HG03565 (cell line): Measurements from ENCODE around the gene PACRG.
"Not testable (repeated sequence)": the region's sequence is repeated elsewhere in the genome, so short reads cannot be mapped to it uniquely, and the experiment has no call there.

ENCODE experiments used
- ATAC-seq: cut with Tn5 transposase; IDR thresholded peaks from one replicate; pipeline ENCODE4 v1.9.1; 2021; ENCODE audit warnings: mild to moderate bottlenecking, moderate library complexity; ENCODE audit not compliant: unreplicated experiment

Gene PACRG

DNA sequence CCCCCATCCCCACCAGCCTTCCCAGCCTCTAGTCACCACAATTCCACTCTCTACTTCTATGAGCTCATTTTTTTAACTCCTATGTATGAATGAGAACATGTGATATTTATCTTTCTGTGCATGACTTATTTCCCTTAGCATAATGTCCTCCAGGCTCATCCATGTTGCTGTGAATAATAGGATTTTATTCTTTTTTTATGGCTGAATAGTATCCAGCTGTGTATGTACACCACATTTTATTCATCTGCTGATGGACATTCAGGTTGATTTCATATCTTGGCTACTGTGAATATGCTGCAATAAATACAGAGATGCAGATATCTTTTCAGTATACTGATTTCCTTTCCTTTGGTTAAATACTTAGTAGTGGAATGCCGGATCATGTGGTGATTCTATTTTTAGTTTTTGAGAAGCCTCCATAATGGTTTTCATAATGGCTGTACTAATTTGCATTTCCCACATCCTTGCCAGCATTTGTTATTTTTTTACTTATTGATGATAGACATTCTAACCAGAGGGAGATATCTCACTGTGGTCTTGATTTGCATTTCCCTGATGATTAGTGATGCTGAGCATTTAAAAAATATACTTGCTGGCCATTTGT is 194.9 kb downstream of the PACRG start:
- ATAC-seq = no peak

DNA sequence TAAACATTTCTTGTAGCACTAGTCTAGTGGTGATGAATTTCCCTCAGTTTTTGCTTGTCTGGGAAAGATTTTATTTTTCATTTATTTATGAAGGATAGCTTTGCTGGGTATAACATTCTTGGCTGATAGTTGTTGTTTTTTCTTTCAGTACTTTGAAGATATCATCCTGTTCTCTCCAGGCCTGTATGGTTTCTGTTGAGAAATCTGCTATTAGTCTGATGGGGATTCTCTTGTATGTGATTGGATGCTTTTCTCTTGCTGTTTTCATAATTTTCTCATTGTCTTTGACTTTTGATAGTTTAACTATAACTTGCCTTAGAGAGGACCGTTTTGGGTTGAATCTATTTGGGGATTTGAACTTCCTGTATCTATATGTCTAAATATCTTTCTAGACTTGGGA is 207.1 kb downstream of the PACRG start:
- ATAC-seq = no peak

DNA sequence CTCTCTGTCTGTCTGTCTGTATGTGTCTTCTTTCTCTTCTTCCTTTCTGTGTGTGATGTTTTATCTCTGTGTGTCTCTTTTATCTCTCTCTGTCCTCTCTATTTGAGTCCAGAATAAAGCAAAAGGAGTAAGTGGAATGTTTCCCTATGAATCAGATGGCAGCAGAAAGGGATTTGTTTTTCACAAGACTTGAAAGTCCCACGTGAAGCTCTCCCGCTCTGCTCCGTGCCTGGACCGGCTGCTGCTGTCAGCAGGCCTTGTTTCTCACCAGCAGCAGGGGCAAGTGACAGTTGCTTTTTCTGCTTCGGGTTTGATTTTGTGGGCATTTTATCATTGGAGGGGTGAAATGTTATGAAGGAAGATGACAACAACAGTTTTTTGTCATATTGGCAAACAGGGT is 212.7 kb downstream of the PACRG start:
- ATAC-seq = no peak

DNA sequence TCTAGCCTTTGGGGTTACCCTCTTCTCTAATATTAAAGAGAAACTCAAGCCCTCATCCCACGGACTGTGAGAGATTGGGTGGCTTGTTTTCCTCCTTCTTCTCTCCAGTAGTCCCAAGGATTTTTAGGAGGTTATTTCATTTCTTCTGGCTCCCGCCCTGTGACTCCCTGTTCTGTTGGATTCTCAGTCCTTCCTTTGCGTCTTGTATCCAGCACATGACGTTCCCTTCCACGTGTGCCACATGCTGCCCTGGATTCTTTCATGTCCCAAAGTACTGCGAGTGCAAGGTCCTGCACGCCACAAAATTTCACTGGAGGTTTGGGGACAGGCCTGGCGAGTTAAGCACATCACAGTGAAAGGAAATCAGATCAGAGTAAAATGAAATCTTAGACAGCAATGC is 213.4 kb downstream of the PACRG start:
- ATAC-seq = no peak

DNA sequence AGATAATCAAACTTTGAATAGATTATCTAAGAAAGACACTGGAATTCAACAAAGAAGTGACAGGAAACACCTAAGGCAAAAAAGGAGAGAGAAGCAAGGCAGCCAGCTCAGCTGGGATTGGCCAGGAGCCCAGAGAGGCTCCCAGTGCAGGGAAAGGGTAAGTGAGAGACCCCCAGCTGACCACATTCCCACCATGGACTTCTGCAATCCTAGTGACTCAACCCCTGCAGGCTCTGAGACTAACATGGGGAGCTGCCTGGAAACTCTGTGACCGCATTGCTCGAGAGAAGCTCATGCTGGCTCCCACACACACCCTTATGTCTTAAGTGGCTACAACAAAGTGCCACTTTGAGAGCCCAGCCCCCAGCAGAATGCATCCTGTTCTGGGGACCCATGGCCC is 215.1 kb downstream of the PACRG start:
- ATAC-seq = no peak

DNA sequence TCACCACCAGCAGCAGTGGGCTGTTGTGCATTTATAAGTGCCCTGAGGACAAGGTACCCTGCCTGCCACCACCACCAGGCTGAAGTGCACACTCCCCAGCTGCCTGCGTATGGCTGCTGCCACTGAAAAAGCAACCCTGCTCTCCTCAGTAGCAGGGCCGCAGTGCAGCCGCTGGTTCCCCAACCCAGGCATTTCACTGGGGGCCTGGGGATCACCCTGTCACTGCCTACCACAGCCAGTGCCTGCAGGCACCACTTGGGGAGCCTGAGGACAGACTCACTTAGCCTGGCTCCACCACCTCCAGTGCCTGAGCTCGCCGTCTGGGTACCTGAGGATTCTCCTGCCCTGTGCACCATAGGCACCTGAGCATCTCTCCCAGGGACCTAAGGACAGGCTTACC is 215.6 kb downstream of the PACRG start:
- no peak for ATAC-seq

DNA sequence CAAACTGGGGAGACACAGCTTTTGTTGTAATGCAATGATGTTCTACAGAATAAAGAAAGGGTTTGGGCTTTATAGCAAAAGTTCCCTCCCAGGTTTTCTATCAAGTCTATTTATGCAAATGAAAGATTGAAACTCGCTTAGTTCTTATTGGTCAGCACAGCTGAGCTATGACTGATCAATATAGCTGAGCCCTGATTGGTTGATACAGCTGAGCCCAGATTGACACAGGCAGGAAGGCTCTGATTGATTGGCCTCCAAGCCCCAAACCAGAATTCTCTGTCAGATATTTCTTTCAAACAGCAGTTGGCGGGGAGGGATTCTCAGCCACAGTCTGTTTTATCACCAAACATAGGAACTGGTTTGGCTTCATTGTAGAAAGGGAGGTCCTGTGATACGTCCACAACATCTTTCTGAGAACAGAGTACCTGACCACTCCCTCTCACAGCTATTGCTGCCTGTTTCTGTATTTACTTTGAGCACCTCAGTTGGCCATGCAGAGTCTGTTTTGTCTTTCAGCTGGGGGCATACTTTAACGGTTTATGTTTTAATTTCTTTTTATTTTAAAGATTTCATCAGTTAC is 223.5 kb downstream of the PACRG start:
- no peak for ATAC-seq

DNA sequence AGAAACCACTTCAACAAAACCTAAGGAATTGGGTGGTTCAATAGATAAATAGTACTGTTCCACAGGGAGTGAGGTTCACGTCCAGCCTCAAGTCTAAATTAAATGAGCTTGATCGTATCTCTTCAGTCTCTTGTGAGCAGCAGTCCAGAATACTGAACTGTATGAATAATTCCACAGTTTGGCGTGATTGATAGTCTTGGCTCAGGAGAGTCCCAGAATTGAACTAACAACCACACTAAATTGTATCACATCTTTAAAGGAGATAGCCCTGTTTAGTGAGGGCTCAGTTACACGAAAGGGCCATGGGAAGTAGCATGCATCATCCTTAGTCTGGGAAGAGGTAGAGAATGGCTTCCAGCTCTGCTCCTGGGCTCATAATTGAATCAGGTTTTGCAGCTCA is 224.6 kb downstream of the PACRG start:
- ATAC-seq = no peak

DNA sequence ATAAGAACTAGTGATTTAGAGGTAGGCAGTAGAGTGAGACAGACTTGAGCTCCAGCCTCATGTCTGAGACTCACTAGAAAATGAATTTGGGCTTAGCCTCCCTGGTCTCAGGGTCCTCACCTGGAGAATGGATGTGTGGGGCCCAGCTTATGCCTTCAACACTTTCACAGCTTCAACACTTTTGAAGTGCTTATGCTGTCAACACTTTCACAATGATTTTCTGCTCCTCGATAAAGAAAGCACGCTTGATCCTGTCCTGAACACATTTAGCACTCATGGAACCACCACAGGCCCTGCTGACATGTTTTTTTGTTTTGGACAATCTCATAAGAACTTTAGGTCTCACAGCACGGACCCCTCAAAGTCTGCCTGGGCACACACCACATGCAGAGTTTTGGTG is 229.3 kb downstream of the PACRG start:
- ATAC-seq = no peak

DNA sequence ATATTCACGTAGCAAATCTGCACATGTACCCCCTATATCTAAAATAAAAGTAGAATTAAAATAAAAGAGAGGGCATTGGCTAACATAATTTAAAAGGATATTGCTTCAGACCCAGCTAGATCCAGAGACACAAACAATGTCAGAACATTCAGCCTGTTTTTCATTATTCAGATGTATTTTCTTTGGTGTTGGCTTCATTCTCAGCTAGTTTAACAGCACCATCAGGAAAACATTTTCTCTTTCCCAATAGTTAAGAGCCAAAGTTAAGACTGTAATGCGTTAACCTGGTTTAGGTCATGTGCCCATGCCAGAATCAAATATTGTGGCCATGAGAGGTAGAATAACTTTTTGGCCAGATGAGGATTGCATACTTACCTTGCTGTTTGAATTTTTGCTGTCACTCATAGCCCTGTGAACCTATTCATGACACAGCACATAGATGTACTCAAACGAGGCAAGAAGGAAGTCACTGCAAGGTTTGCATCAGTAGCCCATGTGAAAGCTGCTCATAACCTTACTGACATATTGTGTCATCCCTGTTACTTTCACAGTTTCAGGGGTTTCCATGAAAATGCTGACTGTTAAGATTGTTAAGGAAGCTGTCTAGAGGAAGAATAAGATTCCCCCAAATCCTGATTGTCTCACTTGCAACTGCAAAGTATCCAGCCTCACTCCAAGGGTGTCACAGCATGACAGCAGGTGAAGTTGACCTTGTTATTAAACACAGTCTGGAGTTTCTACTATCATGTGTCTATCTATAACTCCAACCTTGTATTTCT is 233.1 kb downstream of the PACRG start:
- ATAC-seq = no peak

DNA sequence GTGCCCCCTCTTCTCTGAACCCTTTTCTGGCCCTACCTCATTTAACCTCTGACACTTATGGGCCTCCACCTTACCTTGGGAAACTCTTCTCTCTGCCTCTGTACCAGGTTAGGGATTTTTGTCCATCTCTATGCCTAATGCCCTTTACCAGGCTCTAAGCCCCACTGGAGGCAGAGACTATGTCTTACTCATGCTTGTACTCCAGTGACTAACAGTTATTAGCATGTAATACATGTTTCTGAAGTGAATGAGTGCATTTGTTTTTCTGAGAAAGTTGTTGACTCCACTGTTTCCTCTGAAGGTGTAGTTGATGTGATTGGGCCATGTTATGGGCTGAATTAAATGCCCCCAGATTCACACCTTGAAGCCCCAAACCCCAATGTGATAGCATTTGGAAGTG is 234.3 kb downstream of the PACRG start:
- no peak for ATAC-seq

DNA sequence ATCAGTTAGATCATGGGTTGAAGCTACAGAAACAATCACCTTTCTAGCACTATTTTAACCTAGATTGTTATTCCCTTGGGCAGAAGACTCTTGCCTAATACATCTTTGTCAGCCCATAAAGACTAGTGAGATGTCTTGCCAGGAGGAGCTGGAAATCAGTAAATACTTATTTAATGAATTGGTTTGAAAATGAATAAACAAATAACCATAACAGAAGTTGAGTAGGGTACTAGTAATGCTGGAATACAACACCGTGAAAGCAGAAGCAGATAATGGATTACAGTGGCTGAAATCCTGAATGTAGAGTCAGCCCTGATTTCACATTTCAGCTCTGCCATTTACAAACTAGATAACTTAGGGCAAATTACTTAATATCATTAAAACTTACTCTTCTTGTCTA is 236.1 kb downstream of the PACRG start:
- ATAC-seq = no peak

DNA sequence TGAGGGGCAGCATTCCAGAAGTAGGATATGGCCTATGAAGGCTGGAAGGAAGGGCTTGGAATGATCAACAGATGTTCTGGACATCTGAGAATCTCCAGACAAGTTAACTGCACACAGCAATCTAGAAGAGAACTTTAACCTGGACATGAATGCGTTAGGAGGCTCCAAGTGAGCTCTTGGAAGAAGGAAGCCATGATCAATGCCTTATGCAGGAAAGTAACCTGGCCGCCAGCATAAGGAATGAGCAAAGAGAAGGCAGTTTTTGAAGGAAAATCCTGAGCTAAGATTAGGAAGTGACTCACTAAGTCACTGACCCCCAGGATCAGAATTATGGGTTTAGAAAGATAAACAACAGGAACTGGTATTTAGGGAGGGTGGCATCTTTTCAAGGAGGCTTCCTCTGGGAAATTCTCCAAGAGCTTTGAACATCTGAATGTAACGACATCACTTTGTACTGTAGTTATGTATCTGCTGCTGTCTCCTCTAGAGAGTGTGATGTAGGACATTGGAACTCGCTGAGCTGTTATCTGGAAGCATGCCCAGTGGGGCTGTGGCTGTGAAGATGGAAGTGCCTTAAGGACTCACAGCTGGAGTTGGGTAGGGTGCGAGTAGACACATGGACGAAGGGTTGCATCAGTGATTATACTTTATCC is 236.8 kb downstream of the PACRG start:
- no peak for ATAC-seq

DNA sequence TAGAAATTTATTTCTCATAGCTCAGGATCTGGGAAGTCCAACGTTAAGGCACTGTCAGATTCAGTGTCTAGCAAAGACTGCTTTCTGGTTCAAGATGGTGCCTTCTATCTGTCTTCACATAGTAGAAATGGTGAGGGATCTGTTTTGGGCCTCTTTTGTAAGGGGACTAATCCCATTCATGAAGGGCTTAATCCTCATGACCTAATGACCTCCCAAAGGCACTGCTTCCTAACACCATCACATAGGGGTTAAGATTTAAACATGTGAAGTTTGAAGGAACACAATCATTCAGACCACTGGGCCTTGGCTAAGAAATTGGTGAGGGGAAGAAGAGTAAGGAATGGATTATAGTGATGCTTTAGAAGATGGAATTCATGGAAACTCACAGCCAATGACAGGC is 237.6 kb downstream of the PACRG start:
- no peak for ATAC-seq

DNA sequence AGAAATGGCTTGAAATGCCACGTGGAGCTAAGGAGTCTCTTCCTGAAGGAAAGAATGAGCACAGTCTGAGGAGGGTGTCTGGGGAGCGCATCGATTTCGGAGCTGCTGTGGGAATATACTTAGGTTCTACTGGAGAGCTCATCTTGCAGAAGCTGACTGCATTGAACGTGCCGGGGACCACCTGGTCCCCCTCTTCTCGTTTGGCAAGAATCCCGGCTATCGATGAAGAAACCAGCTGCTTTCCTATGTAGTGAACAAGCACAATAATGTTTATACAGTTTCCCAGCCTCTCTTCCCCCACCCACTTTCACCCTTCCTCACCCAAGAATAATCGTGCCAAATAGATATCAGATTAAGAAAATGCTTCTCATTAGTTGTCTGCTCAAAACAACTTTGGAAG is 242.5 kb downstream of the PACRG start:
- no peak for ATAC-seq

DNA sequence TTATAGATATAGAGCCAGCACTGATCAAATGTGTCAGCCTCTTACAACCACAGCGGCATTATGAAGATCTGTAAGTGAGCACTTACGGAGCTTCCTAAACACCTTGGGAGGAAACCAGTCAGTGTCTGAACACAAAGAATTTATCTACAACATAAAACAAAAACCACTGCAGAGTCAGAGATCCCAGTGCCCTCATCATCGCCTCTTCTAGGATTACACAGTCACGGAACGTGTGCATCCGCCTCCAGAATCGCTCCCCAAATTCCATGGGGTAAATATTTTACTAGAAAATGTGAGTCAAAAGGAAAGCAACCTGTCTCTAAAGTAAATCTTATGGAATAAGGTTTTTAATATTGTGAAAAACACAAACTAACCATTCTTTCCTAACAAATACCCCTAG is 243.6 kb downstream of the PACRG start:
- no peak for ATAC-seq

DNA sequence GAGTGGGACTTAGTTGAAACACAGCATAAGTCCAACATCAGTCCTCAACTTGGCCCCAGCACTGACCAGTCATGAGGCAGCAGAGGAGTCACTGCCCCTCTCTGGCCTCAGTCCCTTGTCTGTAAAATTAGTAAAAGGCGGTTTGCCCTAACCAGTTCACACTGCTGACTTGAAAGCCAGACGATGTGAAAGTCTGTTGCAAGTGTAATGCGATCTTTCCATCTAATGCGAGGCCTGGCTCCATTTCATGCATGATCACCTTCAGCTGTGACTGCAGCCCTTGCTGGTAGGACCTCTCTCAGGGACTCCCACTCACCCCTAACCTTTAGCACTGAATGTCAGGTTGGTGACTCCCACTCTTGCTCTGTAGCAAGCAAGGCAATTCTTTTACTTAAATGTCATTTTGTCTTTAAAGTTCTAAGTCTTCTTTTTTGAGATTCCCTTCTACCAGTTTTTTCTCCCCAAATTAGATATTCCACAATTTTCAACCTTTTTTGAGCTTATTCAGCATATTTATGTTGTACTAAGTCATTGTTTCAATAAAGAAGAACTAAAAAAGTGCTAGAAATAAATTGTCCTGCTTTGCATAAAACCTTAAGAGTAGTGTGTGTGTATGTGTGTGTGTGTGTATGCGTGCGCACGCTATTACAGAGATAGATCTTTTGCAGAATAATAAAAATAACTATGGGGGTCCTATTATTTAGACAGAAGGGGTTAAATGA is 245.5 kb downstream of the PACRG start:
- no peak for ATAC-seq

DNA sequence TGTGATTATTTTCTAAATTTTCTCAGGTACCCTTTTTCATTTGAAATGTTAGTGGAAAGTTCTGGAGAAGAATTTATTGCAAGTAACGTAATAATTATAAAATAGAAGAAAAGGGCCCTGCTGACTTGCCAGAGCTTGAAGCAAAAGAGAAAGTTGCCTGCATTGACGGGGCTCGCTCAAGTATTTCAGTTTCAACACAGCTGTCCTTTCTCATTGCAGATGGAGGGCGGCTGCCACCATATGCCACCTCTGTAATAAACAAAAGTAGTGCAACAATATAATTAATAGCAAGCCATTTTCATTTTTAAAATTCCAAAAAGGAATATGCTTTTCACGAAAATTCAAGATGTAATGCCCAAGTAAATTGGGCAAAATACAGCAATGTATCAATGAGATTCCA is 246.2 kb downstream of the PACRG start:
- ATAC-seq = no peak

DNA sequence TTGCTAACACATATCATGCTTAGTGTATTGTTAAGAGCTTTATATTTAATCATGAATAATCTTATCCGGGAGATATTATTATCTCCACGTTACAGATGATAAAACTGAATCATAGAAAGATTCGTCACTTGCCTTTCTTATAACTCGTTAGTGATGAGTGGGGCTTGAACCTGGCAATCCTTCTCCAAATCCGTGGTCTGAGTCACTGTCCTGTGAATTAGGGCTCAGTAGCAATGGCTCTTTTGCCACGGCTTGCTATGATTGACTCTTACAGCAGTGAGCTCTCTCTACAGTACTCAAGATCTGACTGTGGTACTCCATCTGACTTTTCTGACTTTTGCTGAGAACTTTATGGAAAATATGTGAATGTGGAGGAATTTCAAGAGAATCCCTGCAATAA is 246.9 kb downstream of the PACRG start:
- ATAC-seq = no peak

DNA sequence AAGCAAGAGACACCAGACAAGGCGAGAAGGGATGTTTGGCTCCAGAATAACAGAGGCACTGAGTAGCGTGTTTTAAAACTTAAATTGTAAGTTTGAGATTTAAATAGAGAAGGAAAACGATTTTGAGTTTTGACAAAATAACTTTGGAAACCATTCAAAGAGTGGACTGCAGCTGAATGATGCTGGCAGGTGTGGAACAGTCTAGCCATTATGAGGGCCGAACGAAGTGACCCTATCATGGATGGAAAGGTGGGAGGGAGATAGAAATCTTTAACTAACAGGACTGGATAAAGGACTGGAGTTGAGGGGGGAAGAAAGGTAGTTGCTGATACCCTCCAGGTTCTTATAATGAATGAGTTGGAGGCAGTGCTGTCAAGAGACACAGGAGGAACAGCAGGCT is 248.4 kb downstream of the PACRG start:
- no peak for ATAC-seq

DNA sequence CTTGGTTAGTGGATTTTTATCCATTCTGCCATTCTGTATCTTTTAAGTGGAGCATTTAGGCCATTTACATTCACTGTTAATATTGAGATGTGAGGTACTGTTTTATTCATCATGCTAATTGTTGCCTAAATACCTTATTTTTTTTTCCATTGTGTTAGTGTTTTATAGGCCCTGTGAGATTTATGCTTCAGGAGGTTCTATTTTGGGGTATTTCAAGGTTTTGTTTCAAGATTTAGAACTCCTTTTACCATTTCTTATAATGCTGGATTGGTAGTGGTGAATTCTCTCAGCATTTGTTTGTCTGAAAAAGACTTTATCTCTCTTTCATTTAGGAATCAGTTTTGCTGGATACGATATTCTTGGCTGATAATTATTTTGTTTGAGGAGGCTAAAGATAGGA is 255.5 kb downstream of the PACRG start:
- ATAC-seq = not testable (repeated sequence)
